Measurements from ENCODE around the gene FGD3. TPM values are rescaled to one million over a fixed set of nuclear protein-coding genes. Genes with fewer than 3 reads are reported as not detected.

The FGD3 gene
- total and polyA plus RNA-seq, 4 donors: 1.6 to 6.2 (median 3.6) TPM

GRCh38 chr9:93072383-93072795 lies 125.1 kb downstream of the FGD3 start:
- Histone ChIP-seq H3K4me3 (ENCODE audit: low read depth in 1 of 3, low read length in 3 of 3) (no peak overlapping the region), H3K36me3 (ENCODE audit: control insufficient read depth in 4 of 4, insufficient read depth in 3 of 4, low read depth in 1 of 4, low read length in 3 of 4) (no peaks in the 10 kb centered on the region), H3K27ac (ENCODE audit: low read depth in 1 of 2, low read length in 2 of 2) (no peak overlapping the region), H3K4me1 (ENCODE audit: control insufficient read depth in 4 of 4, insufficient read depth in 4 of 4, low read length in 3 of 4) (peaks cover 3 to 11% (median 6%) of the 10 kb centered on the region in 4 donors), H3K27me3 (ENCODE audit: control insufficient read depth in 4 of 4, insufficient read depth in 4 of 4, low read length in 3 of 4) (no peaks in the 10 kb centered on the region), H3K9me3 (ENCODE audit: control insufficient read depth in 4 of 4, low read length in 3 of 4) (no peaks in the 10 kb centered on the region), H3K9ac (ENCODE audit: low read depth in 1 of 2, low read length in 2 of 2) (no peak overlapping the region)
- no peak for TF ChIP-seq HNF4G (IDR thresholded peaks at IDR 0.05)
- no peak for TF ChIP-seq TAF1 (conservative IDR thresholded peaks at IDR 0.05)
- no peak for TF ChIP-seq ZBTB33 (IDR thresholded peaks at IDR 0.05)
- peak in 1 of 2 donors; percentile 31 for TF ChIP-seq RAD21 (IDR thresholded peaks at IDR 0.05)
- no peak for TF ChIP-seq NR2F2 (IDR thresholded peaks at IDR 0.05)
- peak; percentile 46 to 51 for TF ChIP-seq HNF4A (conservative IDR thresholded peaks at IDR 0.05)
- TF ChIP-seq FOXA1 (IDR thresholded peaks at IDR 0.05): no peak
- no peak for TF ChIP-seq JUND (IDR thresholded peaks at IDR 0.05)
- DNase-seq (ENCODE audit: low spot score): no peak
- 38% methylated on average over 5 of the region's 5 CpGs for WGBS

GRCh38 chr9:93076101-93076791 lies 128.9 kb downstream of the FGD3 start:
- no peak overlapping the region for H3K9ac ChIP-seq (ENCODE audit: low read depth in 1 of 2, low read length in 2 of 2)
- TF ChIP-seq ATF3 (IDR thresholded peaks at IDR 0.05) (no peak), NR2F2 (IDR thresholded peaks at IDR 0.05) (no peak), HNF4G (IDR thresholded peaks at IDR 0.05) (no peak), JUND (IDR thresholded peaks at IDR 0.05) (no peak), HNF4A (conservative IDR thresholded peaks at IDR 0.05) (no peak), SP1 (IDR thresholded peaks at IDR 0.05) (no peak)
- no peak for DNase-seq (ENCODE audit: low spot score)
- peaks cover 0 to 5% (median 0%) of the 10 kb centered on the region in 4 donors for H3K36me3 ChIP-seq (ENCODE audit: control insufficient read depth in 4 of 4, insufficient read depth in 3 of 4, low read depth in 1 of 4, low read length in 3 of 4)
- no peak overlapping the region for H3K4me3 ChIP-seq (ENCODE audit: low read depth in 1 of 3, low read length in 3 of 3)
- H3K9me3 ChIP-seq (ENCODE audit: control insufficient read depth in 4 of 4, low read length in 3 of 4): no peaks in the 10 kb centered on the region
- H3K27me3 ChIP-seq (ENCODE audit: control insufficient read depth in 4 of 4, insufficient read depth in 4 of 4, low read length in 3 of 4): no peaks in the 10 kb centered on the region
- no peak overlapping the region for H3K27ac ChIP-seq (ENCODE audit: low read depth in 1 of 2, low read length in 2 of 2)
- WGBS: 88% methylated on average over 12 of the region's 12 CpGs
- peaks cover 3 to 11% (median 6%) of the 10 kb centered on the region in 4 donors for H3K4me1 ChIP-seq (ENCODE audit: control insufficient read depth in 4 of 4, insufficient read depth in 4 of 4, low read length in 3 of 4)

- 98% methylated on average over 2 of the region's 2 CpGs for WGBS
- H3K9ac ChIP-seq (ENCODE audit: low read depth in 1 of 2, low read length in 2 of 2): no peak overlapping the region
- H3K27me3 ChIP-seq (ENCODE audit: control insufficient read depth in 4 of 4, insufficient read depth in 4 of 4, low read length in 3 of 4): no peaks in the 10 kb centered on the region
- H3K27ac ChIP-seq (ENCODE audit: low read depth in 1 of 2, low read length in 2 of 2): no peak overlapping the region
- H3K4me1 ChIP-seq (ENCODE audit: control insufficient read depth in 4 of 4, insufficient read depth in 4 of 4, low read length in 3 of 4): peaks cover 3 to 10% (median 6%) of the 10 kb centered on the region in 4 donors
- peaks cover 0 to 5% (median 0%) of the 10 kb centered on the region in 4 donors for H3K36me3 ChIP-seq (ENCODE audit: control insufficient read depth in 4 of 4, insufficient read depth in 3 of 4, low read depth in 1 of 4, low read length in 3 of 4)
- H3K4me3 ChIP-seq (ENCODE audit: low read depth in 1 of 3, low read length in 3 of 3): no peak overlapping the region
- no peak for DNase-seq (ENCODE audit: low spot score)
- H3K9me3 ChIP-seq (ENCODE audit: control insufficient read depth in 4 of 4, low read length in 3 of 4): no peaks in the 10 kb centered on the region
- TF ChIP-seq TAF1 (conservative IDR thresholded peaks at IDR 0.05): no peak
- TF ChIP-seq REST (IDR thresholded peaks at IDR 0.05): no peak
- TF ChIP-seq HNF4G (IDR thresholded peaks at IDR 0.05): no peak
- no peak for TF ChIP-seq GABPA (IDR thresholded peaks at IDR 0.05 in 1 of 2, conservative IDR thresholded peaks at IDR 0.05 in 1 of 2)
- TF ChIP-seq MAX (IDR thresholded peaks at IDR 0.05): no peak
- TF ChIP-seq ZBTB33 (IDR thresholded peaks at IDR 0.05): no peak
- TF ChIP-seq FOXA2 (IDR thresholded peaks at IDR 0.05): no peak
- TF ChIP-seq CTCF (IDR thresholded peaks at IDR 0.05; ENCODE audit: low read depth, low read length, missing input control): no peak
- no peak for TF ChIP-seq EGR1 (IDR thresholded peaks at IDR 0.05; ENCODE audit: low read depth in 2 of 2)
- TF ChIP-seq JUND (IDR thresholded peaks at IDR 0.05): no peak
- no peak for TF ChIP-seq RAD21 (IDR thresholded peaks at IDR 0.05)
- TF ChIP-seq NR2F2 (IDR thresholded peaks at IDR 0.05): no peak
- TF ChIP-seq YY1 (IDR thresholded peaks at IDR 0.05): no peak
Measured at GRCh38 chr9:93076792-93077128, 129.4 kb downstream of the FGD3 start.

All from liver (tissue), 9 donors.